Measurements from ENCODE around the gene SPO11.
"Not testable (repeated sequence)": the region's sequence is repeated elsewhere in the genome, so short reads cannot be mapped to it uniquely, and the experiment has no call there.

The SPO11 gene

DNA sequence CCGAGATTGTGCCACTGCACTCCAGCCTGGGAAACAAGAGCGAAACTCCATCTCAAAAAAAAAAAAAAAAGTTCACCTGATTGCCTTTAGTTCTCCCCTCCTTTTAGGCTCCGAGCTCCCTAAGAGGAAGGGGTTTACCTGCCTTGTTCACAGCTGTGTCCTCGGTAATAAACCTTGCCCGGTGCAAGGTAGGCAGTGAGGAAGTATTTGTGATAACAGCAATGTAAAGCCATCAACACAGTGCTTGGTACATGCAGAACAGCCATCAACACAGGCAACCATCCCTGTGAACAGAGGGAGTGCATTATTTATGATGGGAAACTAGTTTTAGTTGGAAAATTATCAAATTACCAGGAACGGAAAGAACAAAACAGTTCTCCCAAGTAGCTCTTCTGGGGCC, 1.8 kb upstream of the SPO11 start:
- Histone ChIP-seq H3K4me1 (peaks cover 17% of the 10 kb centered on the region), H3K4me3 (no peak overlapping the region), H3K27ac (no peak overlapping the region), H4K20me1 (no peaks in the 10 kb centered on the region), H3K9me3 (no peaks in the 10 kb centered on the region), H3K4me2 (no peak overlapping the region), H3K27me3 (peaks cover 26% of the 10 kb centered on the region), H3K9ac (no peak overlapping the region), H3K36me3 (no peaks in the 10 kb centered on the region)
- TF ChIP-seq Cebpa-rat (IDR thresholded peaks at IDR 0.05) = no peak

DNA sequence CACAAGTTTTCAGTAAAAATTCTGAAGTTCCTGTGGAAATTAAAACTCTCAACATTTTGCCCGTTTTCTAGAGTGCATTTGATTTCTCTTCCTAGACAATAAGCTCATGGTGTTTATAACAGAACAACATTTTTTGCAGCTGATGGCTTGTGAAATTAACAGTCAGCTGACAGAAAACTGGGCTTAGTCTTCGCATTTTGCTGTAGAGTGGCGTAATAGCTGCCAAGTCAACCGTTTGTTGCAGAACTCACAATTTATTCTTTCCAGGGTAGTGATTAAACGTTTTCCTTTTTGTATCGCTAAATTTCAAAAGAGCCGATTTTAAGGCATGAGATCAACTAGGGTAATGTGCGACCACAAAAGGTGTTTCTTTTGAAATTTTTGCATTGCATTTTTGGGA, 1.4 kb downstream of the SPO11 start:
- H3K9ac ChIP-seq = no peak overlapping the region
- no peak overlapping the region for H3K4me2 ChIP-seq
- H3K4me3 ChIP-seq = no peak overlapping the region
- no peaks in the 10 kb centered on the region for H4K20me1 ChIP-seq
- no peaks in the 10 kb centered on the region for H3K36me3 ChIP-seq
- H3K27me3 ChIP-seq = peaks cover 21% of the 10 kb centered on the region
- peaks cover 7% of the 10 kb centered on the region; the same call in 1 of the 2 replicates for H3K4me1 ChIP-seq
- no peak for TF ChIP-seq Cebpa-rat (IDR thresholded peaks at IDR 0.05)
- no peak overlapping the region for H3K27ac ChIP-seq
- no peaks in the 10 kb centered on the region for H3K9me3 ChIP-seq

DNA sequence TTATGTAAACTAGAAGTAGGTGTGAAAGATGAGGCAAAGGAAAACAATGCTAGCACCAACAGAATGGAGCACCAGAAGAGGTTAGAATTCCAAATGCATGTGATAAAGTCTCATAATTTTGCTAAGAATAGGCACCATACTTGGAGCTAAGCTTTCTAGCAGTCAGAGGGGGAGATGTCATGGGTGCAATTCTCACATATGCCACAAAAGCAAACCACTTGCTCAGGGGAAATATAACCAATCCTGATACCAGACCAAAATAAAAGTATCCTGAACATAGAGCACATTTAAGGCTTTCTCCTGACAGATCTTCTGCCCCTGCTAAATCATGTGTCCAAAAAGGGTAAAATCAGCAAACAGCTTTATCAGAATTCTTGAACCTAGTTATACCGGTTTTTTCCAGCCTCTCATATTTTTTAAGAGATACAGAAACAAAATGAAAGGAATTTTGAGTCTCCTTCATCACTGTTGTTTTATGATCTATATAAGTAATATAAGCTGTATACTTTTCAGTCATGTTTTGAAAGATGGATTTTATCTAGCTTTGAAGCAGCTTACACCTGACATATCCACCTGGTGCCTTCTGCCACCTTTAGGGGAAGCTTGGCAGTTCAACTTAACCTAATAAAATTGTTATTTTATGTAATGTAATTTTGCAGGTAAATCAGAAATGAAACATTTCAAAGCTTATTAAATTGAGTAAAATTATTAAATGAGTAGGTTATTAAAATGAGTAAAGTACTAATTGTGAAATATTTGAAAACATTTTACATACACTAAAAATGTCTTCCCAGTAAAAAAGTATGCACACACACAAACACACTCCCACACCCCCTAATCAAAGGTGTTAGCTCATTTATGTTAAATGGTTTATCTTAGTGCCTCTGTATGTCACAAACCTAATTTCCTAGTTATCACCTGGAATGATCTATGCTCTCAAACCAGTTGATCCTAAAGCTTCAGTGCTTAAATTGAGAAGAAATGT, 2.8 kb downstream of the SPO11 start:
- TF ChIP-seq Cebpa-rat (IDR thresholded peaks at IDR 0.05) = no peak
- Histone ChIP-seq H3K4me1 (no peaks in the 10 kb centered on the region), H3K9me3 (no peaks in the 10 kb centered on the region), H4K20me1 (no peaks in the 10 kb centered on the region), H3K4me2 (no peak overlapping the region), H3K36me3 (no peaks in the 10 kb centered on the region), H3K27ac (no peak overlapping the region), H3K27me3 (peaks cover 7% of the 10 kb centered on the region; the same call in 1 of the 2 replicates), H3K9ac (no peak overlapping the region), H3K4me3 (no peak overlapping the region)

DNA sequence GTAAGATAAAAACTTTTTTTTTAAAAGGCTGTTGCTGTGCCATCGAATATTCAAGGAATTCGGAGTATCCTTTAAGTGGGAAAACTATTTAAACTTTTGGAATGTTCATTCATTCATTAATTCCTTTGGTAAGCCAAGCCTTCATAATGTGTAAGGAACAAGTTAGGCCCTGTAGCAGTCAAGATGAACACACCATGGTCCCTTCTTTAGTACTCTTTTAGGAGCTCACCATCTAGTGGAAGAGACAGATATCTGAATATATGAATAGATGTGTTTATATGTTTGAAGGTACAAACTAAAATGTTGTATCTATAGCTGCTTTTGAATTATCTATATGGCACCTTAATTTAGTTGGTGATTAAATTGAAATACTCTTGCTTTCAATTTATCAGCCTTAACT, 5.8 kb downstream of the SPO11 start:
- Histone ChIP-seq H3K36me3 (no peaks in the 10 kb centered on the region), H3K27ac (no peak overlapping the region), H3K27me3 (no peaks in the 10 kb centered on the region), H3K9me3 (no peaks in the 10 kb centered on the region), H4K20me1 (no peaks in the 10 kb centered on the region), H3K4me3 (no peak overlapping the region), H3K4me1 (no peaks in the 10 kb centered on the region), H3K4me2 (no peak overlapping the region), H3K9ac (no peak overlapping the region)
- no peak for TF ChIP-seq Cebpa-rat (IDR thresholded peaks at IDR 0.05)

DNA sequence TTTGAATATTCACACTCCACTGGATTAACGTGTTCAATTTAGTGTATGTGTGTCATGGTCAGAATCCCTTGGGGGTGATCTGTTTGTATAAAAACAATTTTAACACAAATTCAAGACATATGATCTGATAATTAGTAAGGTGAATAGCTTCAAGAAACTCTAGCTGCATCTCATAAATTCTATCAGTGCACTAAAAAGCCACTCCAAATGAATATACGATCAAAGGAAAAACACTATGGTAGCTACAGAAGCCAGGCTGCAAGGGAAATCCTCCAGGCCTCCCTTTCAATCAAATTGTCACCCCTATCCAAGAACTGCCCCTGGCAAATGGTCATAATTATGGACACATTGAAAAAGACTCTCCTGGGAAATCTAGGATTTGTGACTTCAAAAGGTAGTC, 12.1 kb downstream of the SPO11 start:
- no peak overlapping the region for H3K9ac ChIP-seq
- no peaks in the 10 kb centered on the region for H3K27me3 ChIP-seq
- no peak overlapping the region for H3K27ac ChIP-seq
- peak overlapping the region; percentile 24; the same call in 1 of the 2 replicates for H3K4me2 ChIP-seq
- peaks cover 9% of the 10 kb centered on the region; the same call in 1 of the 2 replicates for H3K4me1 ChIP-seq
- no peaks in the 10 kb centered on the region for H4K20me1 ChIP-seq
- no peak overlapping the region for H3K4me3 ChIP-seq
- TF ChIP-seq Cebpa-rat (IDR thresholded peaks at IDR 0.05) = no peak
- no peaks in the 10 kb centered on the region for H3K36me3 ChIP-seq
- H3K9me3 ChIP-seq = no peaks in the 10 kb centered on the region

DNA sequence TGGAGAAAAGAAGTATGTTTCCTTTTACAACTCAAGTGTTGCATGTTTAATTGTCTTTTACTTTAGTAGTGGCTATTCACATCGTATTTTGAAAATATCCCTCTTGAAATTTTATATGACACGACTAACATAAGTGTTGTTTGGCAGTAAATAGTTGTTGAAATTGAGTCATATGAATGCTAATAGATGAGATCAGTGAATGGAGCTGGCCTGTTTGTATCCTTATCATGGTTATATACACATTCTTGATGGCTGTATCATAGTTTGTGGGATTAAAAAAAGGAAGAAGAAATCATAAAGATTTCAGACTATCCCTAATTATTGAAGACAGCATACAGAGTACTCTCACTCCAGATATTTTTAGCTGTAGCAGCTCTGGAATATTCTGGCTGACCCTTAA, 13.2 kb downstream of the SPO11 start:
- H3K4me3 ChIP-seq = no peak overlapping the region
- no peak overlapping the region for H3K9ac ChIP-seq
- H3K36me3 ChIP-seq = no peaks in the 10 kb centered on the region
- no peaks in the 10 kb centered on the region for H3K9me3 ChIP-seq
- no peak overlapping the region for H3K27ac ChIP-seq
- no peak for TF ChIP-seq Cebpa-rat (IDR thresholded peaks at IDR 0.05)
- H3K27me3 ChIP-seq = no peaks in the 10 kb centered on the region
- H3K4me1 ChIP-seq = peaks cover 9% of the 10 kb centered on the region; the same call in 1 of the 2 replicates
- no peaks in the 10 kb centered on the region for H4K20me1 ChIP-seq
- no peak overlapping the region for H3K4me2 ChIP-seq

DNA sequence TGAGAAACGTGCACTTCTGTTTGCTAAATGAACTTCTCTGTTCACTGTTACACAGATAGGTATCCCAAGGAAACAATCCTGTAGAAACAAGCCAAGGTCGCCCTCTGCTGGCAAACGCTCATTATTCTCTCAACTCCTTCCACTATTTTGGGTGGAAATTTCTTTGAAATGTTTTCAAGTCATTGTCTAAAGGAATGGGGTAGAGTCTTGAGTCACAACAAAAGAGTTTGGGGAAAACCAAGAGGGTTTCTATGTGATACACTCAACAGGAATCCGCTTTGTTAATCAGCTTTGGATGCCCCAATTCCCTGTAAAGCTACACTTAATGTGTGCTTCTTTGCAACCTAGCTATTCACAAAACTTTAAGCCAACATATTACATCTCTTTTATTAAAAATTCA, 16.9 kb downstream of the SPO11 start:
- Histone ChIP-seq H3K4me2 (no peak overlapping the region), H4K20me1 (peaks cover 3% of the 10 kb centered on the region), H3K27ac (no peak overlapping the region), H3K4me3 (no peak overlapping the region), H3K27me3 (no peaks in the 10 kb centered on the region), H3K9ac (no peak overlapping the region), H3K4me1 (peaks cover 19% of the 10 kb centered on the region), H3K36me3 (no peaks in the 10 kb centered on the region), H3K9me3 (no peaks in the 10 kb centered on the region)
- no peak for TF ChIP-seq Cebpa-rat (IDR thresholded peaks at IDR 0.05)

DNA sequence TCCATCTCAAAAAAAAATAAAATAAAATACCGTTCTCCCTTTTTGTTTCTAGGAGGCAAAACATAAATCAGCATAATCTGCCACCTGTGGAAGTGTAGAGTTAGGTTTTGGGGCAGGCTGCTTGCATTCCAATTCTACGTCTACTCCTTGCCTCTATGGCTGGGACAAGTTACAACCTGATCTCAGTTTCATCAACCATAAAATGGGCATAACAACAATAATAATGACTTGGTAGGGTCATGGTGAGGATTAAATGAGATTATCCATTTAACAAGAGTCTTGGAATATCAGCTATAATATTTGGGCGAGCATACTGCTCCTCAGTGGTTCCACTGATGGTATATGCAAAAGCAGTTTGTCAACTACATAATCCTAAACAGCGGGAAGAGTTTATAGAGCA, 17.8 kb downstream of the SPO11 start:
- no peak for TF ChIP-seq Cebpa-rat (IDR thresholded peaks at IDR 0.05)
- Histone ChIP-seq H3K27me3 (no peaks in the 10 kb centered on the region), H3K9ac (no peak overlapping the region), H3K4me2 (no peak overlapping the region), H3K9me3 (no peaks in the 10 kb centered on the region), H3K4me1 (peaks cover 25% of the 10 kb centered on the region), H4K20me1 (peaks cover 12% of the 10 kb centered on the region), H3K36me3 (peaks cover 3% of the 10 kb centered on the region), H3K4me3 (no peak overlapping the region), H3K27ac (no peak overlapping the region)

DNA sequence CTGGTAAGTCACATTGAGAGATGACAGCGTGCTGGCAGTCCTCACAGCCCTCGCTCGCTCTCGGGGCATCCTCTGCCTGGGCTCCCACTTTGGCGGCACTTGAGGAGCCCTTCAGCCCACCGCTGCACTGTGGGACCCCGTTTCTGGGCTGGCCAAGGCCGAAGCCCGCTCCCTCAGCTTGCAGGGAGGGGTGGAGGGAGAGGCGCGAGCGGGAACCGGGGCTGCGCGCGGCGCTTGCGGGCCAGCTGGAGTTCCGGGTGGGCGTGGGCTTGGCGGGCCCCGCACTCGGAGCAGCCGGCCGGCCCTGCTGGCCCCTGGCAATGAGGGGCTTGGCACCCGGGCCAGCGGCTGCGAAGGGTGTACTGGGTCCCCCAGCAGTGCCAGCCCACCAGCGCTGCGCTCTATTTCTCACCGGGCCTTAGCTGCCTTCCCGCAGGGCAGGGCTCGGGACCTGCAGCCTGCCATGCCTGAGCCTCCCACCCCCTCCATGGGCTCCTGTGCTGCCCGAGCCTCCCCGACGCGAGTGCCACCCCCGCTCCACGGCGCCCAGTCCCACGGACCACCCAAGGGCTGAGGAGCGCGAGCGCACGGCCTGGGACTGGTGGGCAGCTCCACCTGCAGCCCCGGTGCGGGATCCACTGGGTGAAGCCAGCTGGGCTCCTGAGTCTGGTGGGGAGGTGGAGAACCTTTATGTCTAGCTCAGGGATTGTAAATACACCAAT, 18.8 kb downstream of the SPO11 start:
- H4K20me1 ChIP-seq = peaks cover 22% of the 10 kb centered on the region
- H3K27ac ChIP-seq, H3K9ac ChIP-seq, H3K27me3 ChIP-seq, H3K4me2 ChIP-seq, H3K4me3 ChIP-seq, H3K9me3 ChIP-seq: not testable (repeated sequence)
- H3K36me3 ChIP-seq = peaks cover 12% of the 10 kb centered on the region
- peaks cover 35% of the 10 kb centered on the region for H3K4me1 ChIP-seq

DNA sequence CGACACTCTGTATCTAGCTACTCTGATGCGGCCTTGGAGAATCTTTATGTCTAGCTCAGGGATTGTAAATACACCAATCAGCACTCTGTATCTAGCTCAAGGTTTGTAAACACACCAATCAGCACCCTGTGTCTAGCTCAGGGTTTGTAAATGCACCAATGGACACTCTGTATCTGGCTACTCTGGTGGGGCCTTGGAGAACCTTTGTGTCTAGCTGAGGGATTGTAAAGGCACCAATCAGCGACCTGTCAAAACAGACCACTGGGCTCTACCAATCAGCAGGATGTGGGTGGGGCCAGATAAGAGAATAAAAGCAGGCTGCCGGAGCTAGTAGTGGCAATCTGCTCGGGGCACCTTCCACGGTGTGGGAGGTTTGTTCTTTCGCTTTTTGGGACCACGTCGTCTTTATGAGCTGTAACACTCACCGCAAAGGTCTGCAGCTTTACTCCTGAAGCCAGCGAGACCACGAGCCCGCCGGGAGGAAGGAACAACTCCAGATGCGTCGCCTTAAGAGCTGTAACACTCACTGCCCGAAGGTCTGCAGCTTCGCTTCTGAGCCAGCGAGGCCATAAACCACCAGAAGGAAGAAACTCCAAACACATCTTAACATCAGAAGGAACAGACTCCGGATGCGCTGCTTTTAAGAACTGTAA, 19.4 kb downstream of the SPO11 start:
- Histone ChIP-seq H3K4me1 (peaks cover 35% of the 10 kb centered on the region), H3K4me3 (peak overlapping the region; percentile 38; the same call in 1 of the 2 replicates), H3K4me2 (peak overlapping the region; percentile 68), H3K9ac (0 out of 2 replicates have a peak overlapping the region, but pooled peaks have one; percentile 49), H4K20me1 (peaks cover 28% of the 10 kb centered on the region), H3K27ac (peak overlapping the region; percentile 36; the same call in 1 of the 2 replicates), H3K36me3 (peaks cover 19% of the 10 kb centered on the region)
- H3K9me3 ChIP-seq, H3K27me3 ChIP-seq: not testable (repeated sequence)

All from BLaER1 (cell line).